ENCODE data around the gene ANKRD45.
"Not testable (repeated sequence)": the region's sequence is repeated elsewhere in the genome, so short reads cannot be mapped to it uniquely, and the experiment has no call there.

ANKRD45 gene

DNA sequence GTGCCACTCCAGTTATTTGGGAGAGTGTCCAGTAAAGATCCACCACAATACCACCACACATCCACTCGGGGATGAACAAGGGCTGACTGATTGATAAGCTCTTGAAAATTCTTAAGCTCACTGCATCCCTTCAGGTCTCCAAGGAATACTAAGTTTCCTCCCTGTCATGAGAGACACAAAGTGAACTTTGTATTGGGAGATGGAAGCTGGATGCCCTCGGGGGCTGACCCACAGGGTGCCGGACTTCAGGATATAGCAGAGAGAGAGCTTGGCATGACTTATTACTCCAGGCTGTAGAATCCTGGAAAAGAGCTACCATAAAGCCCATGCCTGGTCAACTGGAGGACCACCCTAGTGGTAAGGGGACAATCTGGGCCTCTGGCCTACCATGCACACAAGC, 15.5 kb upstream of the ANKRD45 start:
- H3K27ac ChIP-seq (ENCODE audit: low read length); H3K9me3 ChIP-seq (ENCODE audit: control insufficient read depth in 1 of 2, low read length in 2 of 2); H3K27me3 ChIP-seq (ENCODE audit: low read depth, low read length); H3K4me3 ChIP-seq (ENCODE audit: low read depth in 1 of 2, low read length in 2 of 2); H3K4me1 ChIP-seq (ENCODE audit: control insufficient read depth in 1 of 2, insufficient read depth in 2 of 2, low read length in 2 of 2); H3K36me3 ChIP-seq (ENCODE audit: control insufficient read depth in 1 of 2, insufficient read depth in 2 of 2, low read length in 2 of 2): not testable (repeated sequence)

DNA sequence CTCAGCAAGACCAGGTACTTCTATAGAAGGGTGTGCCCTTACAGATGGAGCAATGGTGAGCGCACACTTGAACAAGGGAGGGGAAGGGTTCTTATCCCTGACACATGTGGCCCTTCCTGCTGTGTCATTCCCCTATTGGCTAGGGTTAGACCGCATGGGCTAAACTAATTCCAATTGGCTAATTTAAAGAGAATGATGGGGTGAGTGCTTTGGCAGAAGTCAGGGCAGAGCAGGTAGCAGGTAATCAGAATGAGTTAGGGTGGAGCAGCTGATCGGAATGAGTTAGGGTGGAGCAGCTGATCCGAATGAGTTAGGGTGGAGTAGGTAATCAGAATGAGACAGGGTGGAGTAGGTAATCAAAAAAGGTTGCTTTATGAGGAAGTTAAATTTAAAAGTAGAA, 14.2 kb upstream of the ANKRD45 start:
- H3K27ac ChIP-seq (ENCODE audit: low read length); H3K9me3 ChIP-seq (ENCODE audit: control insufficient read depth in 1 of 2, low read length in 2 of 2); H3K27me3 ChIP-seq (ENCODE audit: low read depth, low read length); H3K36me3 ChIP-seq (ENCODE audit: control insufficient read depth in 1 of 2, insufficient read depth in 2 of 2, low read length in 2 of 2); H3K4me1 ChIP-seq (ENCODE audit: control insufficient read depth in 1 of 2, insufficient read depth in 2 of 2, low read length in 2 of 2); H3K4me3 ChIP-seq (ENCODE audit: low read depth in 1 of 2, low read length in 2 of 2): not testable (repeated sequence)

DNA sequence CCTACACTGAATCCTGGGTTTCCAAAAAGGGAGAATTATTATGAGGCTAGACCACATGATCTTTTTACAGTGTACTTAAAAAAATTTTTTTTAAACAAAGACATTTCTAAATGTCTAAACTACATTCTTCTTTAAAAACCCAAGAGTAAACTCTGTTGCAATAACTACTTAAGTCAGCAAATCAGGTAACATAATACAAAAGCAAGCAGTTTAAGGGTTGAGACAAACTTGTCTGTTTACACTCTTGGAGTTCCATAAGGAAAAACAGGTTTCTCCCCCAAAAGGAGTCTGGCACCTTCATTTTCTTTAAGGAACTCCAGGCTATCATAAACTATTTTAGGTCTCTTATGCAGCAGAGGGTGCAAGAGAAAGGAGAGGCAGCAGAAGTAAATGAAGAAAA, 12.5 kb upstream of the ANKRD45 start:
- H3K9me3 ChIP-seq (ENCODE audit: control insufficient read depth in 1 of 2, low read length in 2 of 2) = no peaks in the 10 kb centered on the region
- H3K36me3 ChIP-seq (ENCODE audit: control insufficient read depth in 1 of 2, insufficient read depth in 2 of 2, low read length in 2 of 2) = no peaks in the 10 kb centered on the region
- no peaks in the 10 kb centered on the region for H3K4me1 ChIP-seq (ENCODE audit: control insufficient read depth in 1 of 2, insufficient read depth in 2 of 2, low read length in 2 of 2)
- no peak overlapping the region for H3K27ac ChIP-seq (ENCODE audit: low read length)
- no peaks in the 10 kb centered on the region for H3K27me3 ChIP-seq (ENCODE audit: low read depth, low read length)
- no peak overlapping the region for H3K4me3 ChIP-seq (ENCODE audit: low read depth in 1 of 2, low read length in 2 of 2)

DNA sequence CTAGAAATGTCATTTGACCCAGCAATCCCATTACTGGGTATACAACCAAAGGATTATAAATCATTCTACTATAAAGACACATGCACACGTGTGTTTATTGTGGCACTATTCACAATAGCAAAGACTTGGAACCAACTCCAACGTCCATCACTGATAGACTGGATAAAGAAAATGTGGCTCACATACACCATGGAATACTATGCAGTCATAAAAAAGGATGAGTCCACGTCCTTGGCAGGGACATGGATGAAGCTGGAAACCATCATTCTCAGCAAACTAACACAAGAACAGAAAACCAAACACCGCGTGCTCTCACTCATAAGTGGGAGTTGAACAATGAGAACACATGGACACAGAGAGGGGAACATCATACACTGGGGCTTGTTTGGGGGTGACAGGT, 10.5 kb upstream of the ANKRD45 start:
- not testable (repeated sequence) for H3K36me3 ChIP-seq (ENCODE audit: control insufficient read depth in 1 of 2, insufficient read depth in 2 of 2, low read length in 2 of 2); H3K27me3 ChIP-seq (ENCODE audit: low read depth, low read length); H3K9me3 ChIP-seq (ENCODE audit: control insufficient read depth in 1 of 2, low read length in 2 of 2); H3K27ac ChIP-seq (ENCODE audit: low read length); H3K4me3 ChIP-seq (ENCODE audit: low read depth in 1 of 2, low read length in 2 of 2); H3K4me1 ChIP-seq (ENCODE audit: control insufficient read depth in 1 of 2, insufficient read depth in 2 of 2, low read length in 2 of 2)

DNA sequence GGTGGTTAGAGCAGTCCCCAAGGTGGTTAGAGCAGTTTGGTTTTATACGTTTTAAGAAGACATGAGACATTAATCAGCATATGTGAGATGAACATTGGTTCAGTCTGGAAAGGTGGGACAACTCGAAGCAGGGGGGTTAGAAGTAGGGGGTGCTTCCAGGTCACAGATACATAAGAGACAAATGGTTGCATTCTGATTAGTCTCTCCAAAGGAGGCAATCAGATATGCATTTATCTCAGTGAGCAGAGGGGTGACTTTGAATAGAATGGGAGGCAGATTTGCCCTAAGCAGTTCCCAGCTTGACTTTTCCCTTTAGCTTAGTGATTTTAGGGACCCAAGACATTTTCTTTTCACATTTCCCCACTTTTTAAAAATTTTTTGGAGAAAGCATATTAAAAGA, 4.8 kb upstream of the ANKRD45 start:
- not testable (repeated sequence) for H3K4me1 ChIP-seq (ENCODE audit: control insufficient read depth in 1 of 2, insufficient read depth in 2 of 2, low read length in 2 of 2); H3K36me3 ChIP-seq (ENCODE audit: control insufficient read depth in 1 of 2, insufficient read depth in 2 of 2, low read length in 2 of 2); H3K4me3 ChIP-seq (ENCODE audit: low read depth in 1 of 2, low read length in 2 of 2); H3K27ac ChIP-seq (ENCODE audit: low read length); H3K27me3 ChIP-seq (ENCODE audit: low read depth, low read length); H3K9me3 ChIP-seq (ENCODE audit: control insufficient read depth in 1 of 2, low read length in 2 of 2)

DNA sequence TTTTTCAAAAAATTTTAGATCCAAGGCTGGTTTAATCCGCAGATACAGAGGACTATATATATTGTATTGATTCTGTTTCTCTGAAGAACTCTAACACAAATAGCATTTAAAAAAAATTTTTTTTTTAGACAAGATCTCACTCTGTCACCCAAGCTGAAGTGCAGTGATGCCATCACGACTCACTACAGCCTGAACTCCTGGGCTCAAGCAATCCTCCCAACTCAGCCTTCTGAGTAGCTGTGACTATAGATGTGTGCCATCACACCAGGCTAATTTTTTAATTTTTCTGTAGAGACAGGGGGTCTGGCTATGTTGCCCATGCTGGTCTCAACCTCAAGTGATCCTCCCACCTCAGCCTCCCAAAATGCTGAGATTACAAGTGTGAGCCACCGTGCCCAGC, 3.0 kb downstream of the ANKRD45 start:
- H3K36me3 ChIP-seq (ENCODE audit: control insufficient read depth in 1 of 2, insufficient read depth in 2 of 2, low read length in 2 of 2) = no peaks in the 10 kb centered on the region
- H3K4me3 ChIP-seq (ENCODE audit: low read depth in 1 of 2, low read length in 2 of 2) = no peak overlapping the region
- no peak overlapping the region for H3K27ac ChIP-seq (ENCODE audit: low read length)
- peaks cover 0 to 5% of the 10 kb centered on the region in 2 donors for H3K4me1 ChIP-seq (ENCODE audit: control insufficient read depth in 1 of 2, insufficient read depth in 2 of 2, low read length in 2 of 2)
- peaks cover 7% of the 10 kb centered on the region for H3K27me3 ChIP-seq (ENCODE audit: low read depth, low read length)
- no peaks in the 10 kb centered on the region for H3K9me3 ChIP-seq (ENCODE audit: control insufficient read depth in 1 of 2, low read length in 2 of 2)

DNA sequence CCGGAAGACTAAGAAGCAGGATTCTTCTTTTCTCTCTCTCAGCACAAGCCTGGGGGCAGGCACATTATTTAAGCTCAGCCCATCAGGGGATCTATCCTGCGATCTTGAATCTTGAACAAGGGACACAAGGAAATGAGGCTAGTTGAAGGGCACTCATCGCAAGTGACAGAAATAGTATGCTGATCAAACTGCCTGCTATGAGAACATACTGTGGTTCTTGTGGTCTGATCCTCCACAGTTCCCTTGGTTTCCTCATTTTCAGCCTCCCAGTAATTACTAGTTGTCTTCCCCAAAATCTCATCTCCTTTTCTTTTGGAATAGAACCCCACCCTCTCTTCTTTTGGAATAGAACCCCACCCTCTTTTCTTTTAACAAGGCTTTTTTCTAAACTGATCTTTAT, 6.5 kb downstream of the ANKRD45 start:
- no peak overlapping the region for H3K27ac ChIP-seq (ENCODE audit: low read length)
- no peaks in the 10 kb centered on the region for H3K4me1 ChIP-seq (ENCODE audit: control insufficient read depth in 1 of 2, insufficient read depth in 2 of 2, low read length in 2 of 2)
- H3K36me3 ChIP-seq (ENCODE audit: control insufficient read depth in 1 of 2, insufficient read depth in 2 of 2, low read length in 2 of 2) = no peaks in the 10 kb centered on the region
- H3K27me3 ChIP-seq (ENCODE audit: low read depth, low read length) = no peaks in the 10 kb centered on the region
- no peak overlapping the region for H3K4me3 ChIP-seq (ENCODE audit: low read depth in 1 of 2, low read length in 2 of 2)
- no peaks in the 10 kb centered on the region for H3K9me3 ChIP-seq (ENCODE audit: control insufficient read depth in 1 of 2, low read length in 2 of 2)

DNA sequence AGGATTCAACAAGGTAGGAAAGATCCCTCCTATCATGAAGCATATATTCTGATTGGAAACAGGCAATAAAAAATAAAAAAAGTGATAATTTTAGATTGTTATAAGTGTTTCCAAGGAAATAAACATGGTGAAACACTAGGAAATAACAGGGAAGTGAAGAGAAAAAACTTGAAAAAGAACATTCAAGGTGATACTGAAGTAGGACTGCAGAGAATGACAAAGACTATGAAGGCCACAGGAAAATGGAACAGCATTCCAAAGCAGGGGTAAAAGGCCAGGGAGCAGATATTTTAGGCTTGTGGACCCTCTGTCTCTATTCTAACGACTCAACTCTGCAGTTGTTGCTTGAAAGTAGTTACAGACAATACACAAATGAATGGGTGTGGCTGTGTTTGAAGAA, 7.9 kb downstream of the ANKRD45 start:
- H3K4me1 ChIP-seq (ENCODE audit: control insufficient read depth in 1 of 2, insufficient read depth in 2 of 2, low read length in 2 of 2) = no peaks in the 10 kb centered on the region
- H3K27ac ChIP-seq (ENCODE audit: low read length) = no peak overlapping the region
- H3K27me3 ChIP-seq (ENCODE audit: low read depth, low read length) = no peaks in the 10 kb centered on the region
- no peak overlapping the region for H3K4me3 ChIP-seq (ENCODE audit: low read depth in 1 of 2, low read length in 2 of 2)
- H3K36me3 ChIP-seq (ENCODE audit: control insufficient read depth in 1 of 2, insufficient read depth in 2 of 2, low read length in 2 of 2) = no peaks in the 10 kb centered on the region
- no peaks in the 10 kb centered on the region for H3K9me3 ChIP-seq (ENCODE audit: control insufficient read depth in 1 of 2, low read length in 2 of 2)

DNA sequence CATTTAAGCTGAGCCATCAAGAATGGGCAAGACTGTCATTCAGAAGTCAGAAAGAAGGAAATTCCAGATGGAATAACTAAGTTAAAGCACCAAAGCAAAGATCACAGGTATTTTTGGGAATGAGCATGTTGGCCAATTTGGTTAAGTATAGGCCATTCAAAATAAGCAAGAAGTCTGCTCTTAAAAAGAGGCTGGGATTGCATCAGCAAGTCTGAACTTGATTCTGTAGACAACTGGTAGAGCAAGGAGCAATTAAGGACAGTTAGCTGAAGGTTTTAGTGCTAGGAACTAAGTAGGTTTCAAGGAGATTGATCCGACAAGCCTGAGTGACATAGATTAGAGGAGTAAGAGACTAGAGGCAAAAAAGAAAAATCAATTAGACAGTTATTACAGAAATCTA, 8.4 kb downstream of the ANKRD45 start:
- no peaks in the 10 kb centered on the region for H3K36me3 ChIP-seq (ENCODE audit: control insufficient read depth in 1 of 2, insufficient read depth in 2 of 2, low read length in 2 of 2)
- no peaks in the 10 kb centered on the region for H3K27me3 ChIP-seq (ENCODE audit: low read depth, low read length)
- H3K27ac ChIP-seq (ENCODE audit: low read length) = no peak overlapping the region
- peaks cover 0 to under 1% of the 10 kb centered on the region in 2 donors for H3K9me3 ChIP-seq (ENCODE audit: control insufficient read depth in 1 of 2, low read length in 2 of 2)
- H3K4me1 ChIP-seq (ENCODE audit: control insufficient read depth in 1 of 2, insufficient read depth in 2 of 2, low read length in 2 of 2) = no peaks in the 10 kb centered on the region
- H3K4me3 ChIP-seq (ENCODE audit: low read depth in 1 of 2, low read length in 2 of 2) = no peak overlapping the region

DNA sequence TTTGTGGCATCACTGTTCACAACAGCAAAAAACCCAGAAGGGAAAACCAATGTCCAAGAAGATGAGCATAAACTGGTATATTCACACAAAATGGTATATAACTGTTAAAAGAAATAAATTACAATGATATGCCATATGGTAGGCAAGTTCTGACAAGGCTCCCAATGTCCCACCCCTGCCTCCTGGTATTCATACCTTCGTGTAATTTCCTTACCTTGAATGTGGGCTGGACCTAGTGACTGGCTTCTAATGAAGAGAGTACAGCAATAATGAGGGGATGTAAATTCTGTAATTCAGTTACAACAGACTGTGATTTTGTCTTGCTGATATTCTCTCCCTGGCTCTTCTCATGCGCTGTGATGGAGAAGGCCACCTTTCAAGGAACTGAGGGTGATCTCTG, 9.3 kb downstream of the ANKRD45 start:
- peaks cover 0 to 7% of the 10 kb centered on the region in 2 donors for H3K9me3 ChIP-seq (ENCODE audit: control insufficient read depth in 1 of 2, low read length in 2 of 2)
- H3K27ac ChIP-seq (ENCODE audit: low read length) = no peak overlapping the region
- no peaks in the 10 kb centered on the region for H3K4me1 ChIP-seq (ENCODE audit: control insufficient read depth in 1 of 2, insufficient read depth in 2 of 2, low read length in 2 of 2)
- H3K4me3 ChIP-seq (ENCODE audit: low read depth in 1 of 2, low read length in 2 of 2) = no peak overlapping the region
- H3K27me3 ChIP-seq (ENCODE audit: low read depth, low read length) = no peaks in the 10 kb centered on the region
- no peaks in the 10 kb centered on the region for H3K36me3 ChIP-seq (ENCODE audit: control insufficient read depth in 1 of 2, insufficient read depth in 2 of 2, low read length in 2 of 2)

DNA sequence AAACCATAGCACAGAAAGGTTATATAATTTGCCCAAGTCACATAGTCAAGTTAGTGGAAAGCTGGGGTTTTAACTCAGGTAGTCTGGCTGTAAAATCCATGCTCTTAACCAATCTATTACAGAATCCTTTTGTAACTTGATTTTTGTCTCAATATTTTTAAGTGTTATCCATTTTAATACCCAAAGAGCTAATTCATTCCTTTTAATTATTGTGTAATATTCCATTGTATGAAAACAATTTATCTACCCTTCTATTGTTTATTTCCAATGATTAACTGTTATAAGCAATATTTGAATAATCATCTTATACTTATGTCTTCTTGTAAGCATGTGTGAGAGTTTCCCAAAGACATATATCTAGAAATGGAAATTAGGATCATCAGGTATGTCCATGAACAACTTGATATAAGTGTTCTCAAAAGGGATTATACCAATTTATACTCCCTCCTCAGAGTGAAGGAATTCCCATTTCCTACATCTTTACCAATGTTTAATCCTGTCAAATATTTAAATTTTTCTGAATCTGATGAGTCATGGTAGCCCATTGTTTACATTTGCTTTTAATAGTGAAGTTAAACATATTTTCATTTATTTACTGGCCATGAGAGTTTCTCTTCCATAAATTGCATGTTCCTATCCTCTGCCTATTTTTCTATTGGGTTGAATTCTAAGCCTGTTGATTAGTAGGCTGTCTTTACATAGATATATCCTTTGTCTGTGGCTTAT, 20.6 kb downstream of the ANKRD45 start:
- Histone ChIP-seq H3K4me1 (ENCODE audit: control insufficient read depth in 1 of 2, insufficient read depth in 2 of 2, low read length in 2 of 2) (no peaks in the 10 kb centered on the region), H3K27ac (ENCODE audit: low read length) (no peak overlapping the region), H3K9me3 (ENCODE audit: control insufficient read depth in 1 of 2, low read length in 2 of 2) (no peaks in the 10 kb centered on the region), H3K4me3 (ENCODE audit: low read depth in 1 of 2, low read length in 2 of 2) (no peak overlapping the region), H3K36me3 (ENCODE audit: control insufficient read depth in 1 of 2, insufficient read depth in 2 of 2, low read length in 2 of 2) (no peaks in the 10 kb centered on the region), H3K27me3 (ENCODE audit: low read depth, low read length) (no peaks in the 10 kb centered on the region)

DNA sequence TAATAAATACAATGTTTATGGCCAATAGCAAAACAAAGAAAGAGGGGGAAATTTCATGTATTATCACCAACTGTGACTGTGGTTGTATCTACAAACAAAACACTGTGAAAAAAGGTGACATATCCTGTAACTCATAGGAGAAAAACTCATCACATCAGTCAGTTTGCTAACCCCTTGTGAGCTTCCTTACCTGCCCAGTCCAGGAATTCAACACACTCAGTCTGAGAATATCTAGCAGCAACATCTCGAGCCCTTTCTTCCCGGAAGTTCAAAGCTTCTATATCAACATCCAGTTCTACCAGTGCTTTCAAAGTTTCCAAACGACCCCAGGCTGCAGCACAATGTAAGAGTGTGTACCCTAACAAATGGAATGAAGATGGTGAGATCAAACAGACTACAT, 23.0 kb downstream of the ANKRD45 start:
- Histone ChIP-seq H3K27me3 (ENCODE audit: low read depth, low read length) (no peaks in the 10 kb centered on the region), H3K36me3 (ENCODE audit: control insufficient read depth in 1 of 2, insufficient read depth in 2 of 2, low read length in 2 of 2) (no peaks in the 10 kb centered on the region), H3K27ac (ENCODE audit: low read length) (no peak overlapping the region), H3K4me1 (ENCODE audit: control insufficient read depth in 1 of 2, insufficient read depth in 2 of 2, low read length in 2 of 2) (no peaks in the 10 kb centered on the region), H3K4me3 (ENCODE audit: low read depth in 1 of 2, low read length in 2 of 2) (no peak overlapping the region), H3K9me3 (ENCODE audit: control insufficient read depth in 1 of 2, low read length in 2 of 2) (no peaks in the 10 kb centered on the region)

Measured in muscle layer of duodenum (tissue), 2 donors.